ENCODE results near the gene FOSL1. TPM values are rescaled to one million over a fixed set of nuclear protein-coding genes. Genes with fewer than 3 reads are reported as not detected.

Gene FOSL1
- total and polyA plus RNA-seq, 2 of the 13 experiments (the other 11 are each of a cell fraction or from before 2014, with no cell fraction given) = 4.0 to 4.1 TPM

DNA sequence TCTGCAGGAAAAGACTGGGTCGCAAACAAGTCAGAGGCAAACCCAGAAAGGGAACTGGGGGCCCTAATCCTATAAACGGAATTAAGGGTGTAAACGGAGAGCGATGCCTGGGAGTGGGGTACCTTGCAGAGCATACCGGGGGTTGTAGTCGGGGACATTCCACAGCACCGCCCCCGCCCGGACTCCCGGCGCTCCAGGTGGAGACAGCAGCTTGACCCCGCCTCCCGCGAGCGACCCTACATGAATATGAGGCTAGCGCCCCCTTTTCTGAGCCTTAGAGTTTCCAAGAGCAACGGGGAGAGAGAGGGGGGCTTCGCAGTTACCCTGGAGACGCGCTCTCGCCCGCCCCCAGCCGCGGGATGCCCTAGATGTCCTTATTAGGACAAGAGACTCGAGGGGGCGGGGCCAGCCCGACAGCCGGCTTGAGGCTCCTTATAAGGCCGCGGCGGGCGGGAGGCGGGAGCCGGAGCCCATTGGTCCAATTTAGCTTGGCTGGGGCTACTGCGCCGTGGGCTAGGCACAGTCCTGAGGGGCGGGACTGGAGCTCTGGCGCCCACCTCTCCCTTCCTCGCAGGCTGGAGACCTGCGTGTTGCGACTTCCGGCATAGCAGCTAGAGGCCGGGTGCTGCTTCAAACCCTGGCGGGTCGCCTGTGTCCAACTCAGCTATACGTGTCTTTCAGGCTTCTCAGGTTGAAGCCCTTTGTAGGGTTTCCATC lies 40.9 kb downstream of the FOSL1 start (continued):
- no peak; the same call in 1 of the 2 replicates for TF ChIP-seq ZSCAN21 (CRISPR knock-in tag; IDR thresholded peaks at IDR 0.05; ENCODE audit: borderline replicate concordance)
- no peak for TF ChIP-seq CENPBD1 (CRISPR knock-in tag; IDR thresholded peaks at IDR 0.05; ENCODE audit: borderline replicate concordance, low read depth)
- TF ChIP-seq HNRNPL (IDR thresholded peaks at IDR 0.05; ENCODE audit: low read depth, low read length) = no peak
- TF ChIP-seq ZXDC (CRISPR knock-in tag; IDR thresholded peaks at IDR 0.05) = no peak
- TF ChIP-seq ZMYM2 (CRISPR knock-in tag; IDR thresholded peaks at IDR 0.05) = no peak
- TF ChIP-seq GABPB1 (CRISPR knock-in tag; IDR thresholded peaks at IDR 0.05) = peak; percentile 87
- TF ChIP-seq TRIM22 (IDR thresholded peaks at IDR 0.05) = no peak
- TF ChIP-seq SIN3A (IDR thresholded peaks at IDR 0.05; ENCODE audit: borderline replicate concordance, low read depth, low read length) = peak; percentile 69; the same call in 1 of the 2 replicates
- TF ChIP-seq KDM5B (CRISPR knock-in tag; IDR thresholded peaks at IDR 0.05; ENCODE audit: borderline replicate concordance) = no peak
- TF ChIP-seq ZKSCAN1 (IDR thresholded peaks at IDR 0.05; ENCODE audit: low read length) = no peak
- no peak for TF ChIP-seq MAFG (CRISPR knock-in tag; IDR thresholded peaks at IDR 0.05)
- TF ChIP-seq CREM (IDR thresholded peaks at IDR 0.05) = no peak
- no peak for TF ChIP-seq CREM (CRISPR knock-in tag; IDR thresholded peaks at IDR 0.05)
- 0 out of 2 replicates have a peak, but pooled peaks have one; percentile 30 for TF ChIP-seq HDAC1 (CRISPR knock-in tag; IDR thresholded peaks at IDR 0.05)
- no peak for TF ChIP-seq ZNF607 (CRISPR knock-in tag; IDR thresholded peaks at IDR 0.05; ENCODE audit: borderline replicate concordance)
- no peak for TF ChIP-seq ZNF484 (CRISPR knock-in tag; IDR thresholded peaks at IDR 0.05; ENCODE audit: borderline replicate concordance, low read depth)
- TF ChIP-seq NFIC (IDR thresholded peaks at IDR 0.05; ENCODE audit: low read length) = no peak
- no peak for TF ChIP-seq E2F2 (CRISPR knock-in tag; IDR thresholded peaks at IDR 0.05; ENCODE audit: borderline replicate concordance)
- no peak for TF ChIP-seq SNRNP70 (IDR thresholded peaks at IDR 0.05; ENCODE audit: low read depth, low read length)
- TF ChIP-seq NCOA5 (CRISPR knock-in tag; IDR thresholded peaks at IDR 0.05) = no peak
- no peak; the same call in 1 of the 2 replicates for TF ChIP-seq CHD4 (IDR thresholded peaks at IDR 0.05; ENCODE audit: borderline replicate concordance, low read length)
- no peak for TF ChIP-seq ZNF557 (CRISPR knock-in tag; IDR thresholded peaks at IDR 0.05)
- no peak for TF ChIP-seq GPBP1L1 (CRISPR knock-in tag; IDR thresholded peaks at IDR 0.05)
- TF ChIP-seq TOPORS (CRISPR knock-in tag; IDR thresholded peaks at IDR 0.05) = no peak
